ENCODE results near the gene POLR2I.
"Not testable (repeated sequence)": the region's sequence is repeated elsewhere in the genome, so short reads cannot be mapped to it uniquely, and the experiment has no call there.

POLR2I gene

GRCh38 chr19:36081894-36082293, 32.8 kb downstream of the POLR2I start:
- Mint-ChIP-seq H3K36me3 (ENCODE audit: insufficient read depth) (peaks cover 3% of the 10 kb centered on the region), H3K9me3 (no peaks in the 10 kb centered on the region), H3K4me1 (ENCODE audit: low read depth in 2 of 2) (no peaks in the 10 kb centered on the region), H3K27ac (no peak overlapping the region), H3K27me3 (no peaks in the 10 kb centered on the region), H3K4me3 (no peak overlapping the region)
- no peak for ATAC-seq (replicated peaks)
- no peak for DNase-seq

- Mint-ChIP-seq H3K4me1 (ENCODE audit: low read depth in 2 of 2) (no peaks in the 10 kb centered on the region), H3K27ac (peak overlapping the region in 1 of 2 donors; percentile 59), H3K36me3 (ENCODE audit: insufficient read depth) (peaks cover 3% of the 10 kb centered on the region), H3K4me3 (no peak overlapping the region), H3K9me3 (no peaks in the 10 kb centered on the region), H3K27me3 (no peaks in the 10 kb centered on the region)
- DNase-seq (no peak), ATAC-seq (replicated peaks) (no peak)
Observed at GRCh38 chr19:36081385-36081784, 33.3 kb downstream of the POLR2I start.

- Mint-ChIP-seq H3K4me3 (no peak overlapping the region), H3K27me3 (no peaks in the 10 kb centered on the region), H3K9me3 (no peaks in the 10 kb centered on the region), H3K36me3 (ENCODE audit: insufficient read depth) (peaks cover 3% of the 10 kb centered on the region), H3K27ac (no peak overlapping the region), H3K4me1 (ENCODE audit: low read depth in 2 of 2) (no peaks in the 10 kb centered on the region)
- no peak for ATAC-seq (replicated peaks)
- DNase-seq: no peak
Observed at GRCh38 chr19:36079389-36079945, 35.2 kb downstream of the POLR2I start.

- peaks cover 3% of the 10 kb centered on the region for H3K36me3 Mint-ChIP-seq (ENCODE audit: insufficient read depth)
- DNase-seq: no peak
- H3K27me3 Mint-ChIP-seq: no peaks in the 10 kb centered on the region
- H3K9me3 Mint-ChIP-seq: no peaks in the 10 kb centered on the region
- ATAC-seq (replicated peaks): no peak
- H3K4me1 Mint-ChIP-seq (ENCODE audit: low read depth in 2 of 2): peaks cover 0 to 2% of the 10 kb centered on the region in 2 donors
- H3K27ac Mint-ChIP-seq: no peak overlapping the region
- no peak overlapping the region for H3K4me3 Mint-ChIP-seq
Observed at GRCh38 chr19:36073121-36073876, 41.4 kb downstream of the POLR2I start.

- H3K27ac Mint-ChIP-seq: peak overlapping the region in 1 of 2 donors; percentile 29
- H3K36me3 Mint-ChIP-seq (ENCODE audit: insufficient read depth): no peaks in the 10 kb centered on the region
- peaks cover 0 to 2% of the 10 kb centered on the region in 2 donors for H3K4me1 Mint-ChIP-seq (ENCODE audit: low read depth in 2 of 2)
- DNase-seq (no peak), ATAC-seq (replicated peaks) (no peak)
- H3K9me3 Mint-ChIP-seq: no peaks in the 10 kb centered on the region
- H3K27me3 Mint-ChIP-seq: no peaks in the 10 kb centered on the region
- H3K4me3 Mint-ChIP-seq: no peak overlapping the region
Observed at GRCh38 chr19:36072081-36072480, 42.6 kb downstream of the POLR2I start.

- not testable (repeated sequence) for H3K4me1 Mint-ChIP-seq (ENCODE audit: low read depth in 2 of 2); H3K27me3 Mint-ChIP-seq
Observed at GRCh38 chr19:36068810-36069499, 45.7 kb downstream of the POLR2I start.

GRCh38 chr19:36067681-36068080, 47.0 kb downstream of the POLR2I start:
- no peaks in the 10 kb centered on the region for H3K9me3 Mint-ChIP-seq
- ATAC-seq (replicated peaks) (no peak), DNase-seq (no peak)
- H3K27ac Mint-ChIP-seq: no peak overlapping the region
- H3K4me1 Mint-ChIP-seq (ENCODE audit: low read depth in 2 of 2): peaks cover 0 to 2% of the 10 kb centered on the region in 2 donors
- H3K4me3 Mint-ChIP-seq: no peak overlapping the region
- no peaks in the 10 kb centered on the region for H3K27me3 Mint-ChIP-seq
- no peaks in the 10 kb centered on the region for H3K36me3 Mint-ChIP-seq (ENCODE audit: insufficient read depth)

More at GRCh38 chr19:36068810-36069499, 45.7 kb downstream of the POLR2I start:
- H3K27ac Mint-ChIP-seq; H3K4me3 Mint-ChIP-seq; DNase-seq; H3K36me3 Mint-ChIP-seq (ENCODE audit: insufficient read depth); H3K9me3 Mint-ChIP-seq; ATAC-seq (replicated peaks): not testable (repeated sequence)

GRCh38 chr19:36064826-36065225, 49.8 kb downstream of the POLR2I start:
- ATAC-seq (replicated peaks): no peak
- Mint-ChIP-seq H3K9me3 (no peaks in the 10 kb centered on the region), H3K36me3 (ENCODE audit: insufficient read depth) (no peaks in the 10 kb centered on the region)

More at GRCh38 chr19:36064826-36065225, 49.8 kb downstream of the POLR2I start:
- Mint-ChIP-seq H3K4me3 (no peak overlapping the region), H3K4me1 (ENCODE audit: low read depth in 2 of 2) (no peaks in the 10 kb centered on the region), H3K27me3 (no peaks in the 10 kb centered on the region), H3K27ac (no peak overlapping the region)
- DNase-seq: no peak
